Adrenal gland (tissue), 5 donors: ENCODE measurements around the gene ZP2.

Source experiments
- CTCF ChIP-seq, 6 experiments: fragments of 450-650 bp in 4 of 6; fragments of 200-600 bp in 2 of 6; sonication (generic) in 1 of 6; IDR thresholded peaks; 1 replicate in 5 of 6; 2 replicates in 1 of 6; pipeline versions ENCODE4 v1.5.1 to v1.8.0; 2016 to 2021; ENCODE audit warnings: antibody characterized with exemption in 6 of 6, mild to moderate bottlenecking in 2 of 6, moderate library complexity in 1 of 6
- POLR2A ChIP-seq, 2 donors: fragments of 450-650 bp; IDR thresholded peaks; one replicate each; pipeline ENCODE4 v1.6.1; 2017; ENCODE audit warnings: antibody characterized with exemption in 2 of 2, mild to moderate bottlenecking in 2 of 2, moderate library complexity in 1 of 2
- donor health status: DM: no; HTN: no; CAD: no.

DNA sequence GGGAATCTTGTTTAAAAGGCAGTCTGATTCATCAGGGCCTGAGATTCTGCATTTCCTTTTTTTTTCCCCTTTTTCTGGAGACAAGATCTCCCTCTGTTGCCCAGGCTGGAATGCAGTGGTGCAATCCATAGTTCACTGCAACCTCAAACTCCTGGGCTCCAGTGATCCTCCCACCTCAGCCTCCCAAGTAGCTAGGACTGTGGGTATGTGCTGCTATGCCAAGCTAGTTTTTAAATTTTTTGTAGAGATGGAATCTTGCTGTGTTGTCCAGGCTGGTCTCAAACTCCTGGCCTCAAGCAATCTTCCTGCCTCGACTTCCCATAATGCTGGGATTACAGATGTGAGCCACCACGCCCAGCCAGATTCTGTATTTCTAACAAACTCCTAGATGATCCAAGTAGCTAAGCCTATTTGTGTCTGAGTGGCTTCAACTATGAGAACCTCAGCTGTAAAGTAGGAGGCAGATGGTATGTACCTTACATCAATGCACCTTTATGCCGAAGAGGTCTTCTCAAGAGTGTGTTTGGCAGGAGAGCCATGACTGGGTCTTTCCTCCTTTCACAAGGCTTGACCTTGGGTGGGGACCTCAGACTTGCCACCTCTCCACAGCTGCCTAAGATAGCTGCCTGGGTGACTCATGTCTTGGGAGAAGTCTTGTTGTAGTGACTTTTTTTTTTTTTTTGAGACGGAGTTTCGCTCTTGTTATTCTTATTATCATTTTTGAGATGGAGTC, 42.0 kb downstream of the ZP2 start:
- TF ChIP-seq CTCF (IDR thresholded peaks at IDR 0.05) (no peak), POLR2A (IDR thresholded peaks at IDR 0.05) (no peak)
